ENCODE data around the gene CCNA2.

CCNA2 gene

GRCh38 chr4:121824171-121824527 is 466 bp upstream of the CCNA2 start:
- Histone ChIP-seq H3K36me3 (ENCODE audit: control insufficient read depth, insufficient read depth, low read length) (no peaks in the 10 kb centered on the region), H3K4me3 (ENCODE audit: low read length) (peak overlapping the region; percentile 75), H3K27me3 (ENCODE audit: control insufficient read depth, insufficient read depth, low read length) (no peaks in the 10 kb centered on the region), H3K4me1 (ENCODE audit: control insufficient read depth, insufficient read depth, low read length) (no peaks in the 10 kb centered on the region), H3K9ac (ENCODE audit: low read length) (no peak overlapping the region), H3K27ac (ENCODE audit: low read depth, low read length) (peak overlapping the region; percentile 87)

- H3K4me3 ChIP-seq (ENCODE audit: low read length): peak overlapping the region; percentile 78
- no peak overlapping the region for H3K9ac ChIP-seq (ENCODE audit: low read length)
- H3K4me1 ChIP-seq (ENCODE audit: control insufficient read depth, insufficient read depth, low read length): no peaks in the 10 kb centered on the region
- no peaks in the 10 kb centered on the region for H3K36me3 ChIP-seq (ENCODE audit: control insufficient read depth, insufficient read depth, low read length)
- no peaks in the 10 kb centered on the region for H3K27me3 ChIP-seq (ENCODE audit: control insufficient read depth, insufficient read depth, low read length)
- no peak overlapping the region for H3K27ac ChIP-seq (ENCODE audit: low read depth, low read length)
Measured at GRCh38 chr4:121822796-121823504, 733 bp downstream of the CCNA2 start.

DNA sequence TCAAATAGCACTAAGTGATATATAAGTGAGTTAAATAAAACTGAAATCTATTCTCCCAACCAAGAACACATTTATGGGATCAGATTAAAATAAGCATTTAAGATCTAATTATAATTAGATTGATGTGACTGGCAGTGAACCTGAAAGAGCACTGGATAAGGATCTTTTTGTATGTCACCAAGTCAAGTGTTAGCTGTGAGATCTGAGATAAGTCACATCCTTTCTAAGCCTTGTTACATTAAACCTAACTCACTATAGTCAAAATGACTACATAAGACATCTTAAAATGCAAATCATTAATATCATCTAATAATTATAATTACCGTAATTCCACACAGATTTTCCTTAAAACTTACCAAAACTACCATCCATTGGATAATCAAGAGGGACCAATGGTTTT is 1.6 kb downstream of the CCNA2 start:
- Histone ChIP-seq H3K9ac (ENCODE audit: low read length) (no peak overlapping the region), H3K4me1 (ENCODE audit: control insufficient read depth, insufficient read depth, low read length) (no peaks in the 10 kb centered on the region), H3K4me3 (ENCODE audit: low read length) (no peak overlapping the region), H3K27ac (ENCODE audit: low read depth, low read length) (no peak overlapping the region), H3K36me3 (ENCODE audit: control insufficient read depth, insufficient read depth, low read length) (no peaks in the 10 kb centered on the region), H3K27me3 (ENCODE audit: control insufficient read depth, insufficient read depth, low read length) (no peaks in the 10 kb centered on the region)

DNA sequence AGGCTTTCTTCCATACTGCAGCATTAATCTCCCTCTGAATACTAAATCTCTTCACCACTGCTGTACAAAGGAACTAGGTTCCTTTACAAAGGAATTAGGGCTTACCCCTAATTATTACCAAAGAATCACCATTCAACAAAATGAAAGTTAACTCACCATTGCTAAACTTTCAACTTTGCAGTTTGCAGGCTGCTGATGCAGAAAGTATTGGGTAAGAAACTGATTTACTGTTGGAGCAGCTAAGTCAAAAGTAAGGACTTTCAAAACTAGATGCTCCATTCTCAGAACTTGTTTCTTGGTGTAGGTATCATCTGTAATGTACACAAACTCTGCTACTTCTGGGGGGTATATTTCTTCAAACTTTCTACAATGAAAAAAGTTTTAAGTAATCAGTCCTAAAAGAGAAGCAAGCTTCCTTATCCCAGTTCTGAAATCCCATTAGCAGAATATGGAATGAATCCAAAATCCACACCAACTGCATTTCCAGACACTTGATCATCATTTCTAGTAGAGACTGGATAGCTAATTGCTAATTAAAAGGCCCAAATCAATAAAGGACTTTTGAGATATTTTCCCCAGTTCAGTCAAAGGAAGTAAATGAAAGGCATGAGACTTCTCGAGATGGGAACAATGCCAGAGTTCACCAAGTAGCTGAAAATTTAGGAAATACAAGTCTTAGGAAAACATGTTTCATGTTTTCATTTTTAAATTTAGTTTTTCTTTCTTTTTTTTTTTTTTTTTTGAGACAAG is 4.3 kb downstream of the CCNA2 start:
- Histone ChIP-seq H3K4me1 (ENCODE audit: control insufficient read depth, insufficient read depth, low read length) (no peaks in the 10 kb centered on the region), H3K4me3 (ENCODE audit: low read length) (no peak overlapping the region), H3K9ac (ENCODE audit: low read length) (no peak overlapping the region), H3K27ac (ENCODE audit: low read depth, low read length) (no peak overlapping the region), H3K27me3 (ENCODE audit: control insufficient read depth, insufficient read depth, low read length) (no peaks in the 10 kb centered on the region), H3K36me3 (ENCODE audit: control insufficient read depth, insufficient read depth, low read length) (peaks cover 4% of the 10 kb centered on the region)

DNA sequence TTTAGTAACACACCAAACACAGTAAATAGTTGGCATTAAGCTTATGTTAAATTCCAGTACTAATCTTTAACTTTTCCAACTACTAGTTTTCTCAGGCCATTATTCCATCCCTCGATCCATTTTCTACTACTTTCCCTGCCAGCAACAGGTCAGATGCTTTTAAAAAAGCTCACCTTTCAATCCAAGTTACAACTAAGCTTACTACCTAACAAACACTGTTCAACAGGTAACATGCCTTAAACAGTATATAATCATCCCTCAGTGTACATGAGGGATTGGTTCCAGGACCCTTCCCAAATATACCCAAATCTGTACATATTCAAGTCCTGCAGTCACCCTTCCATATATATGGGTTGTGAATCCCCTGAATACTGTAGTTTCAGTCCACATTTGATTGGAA is 5.5 kb downstream of the CCNA2 start:
- Histone ChIP-seq H3K9ac (ENCODE audit: low read length) (no peak overlapping the region), H3K4me1 (ENCODE audit: control insufficient read depth, insufficient read depth, low read length) (no peaks in the 10 kb centered on the region), H3K4me3 (ENCODE audit: low read length) (no peak overlapping the region), H3K27ac (ENCODE audit: low read depth, low read length) (no peak overlapping the region), H3K36me3 (ENCODE audit: control insufficient read depth, insufficient read depth, low read length) (peaks cover 4% of the 10 kb centered on the region), H3K27me3 (ENCODE audit: control insufficient read depth, insufficient read depth, low read length) (no peaks in the 10 kb centered on the region)

GRCh38 chr4:121817701-121818100 is 6.0 kb downstream of the CCNA2 start:
- Histone ChIP-seq H3K9ac (ENCODE audit: low read length) (no peak overlapping the region), H3K27ac (ENCODE audit: low read depth, low read length) (no peak overlapping the region), H3K36me3 (ENCODE audit: control insufficient read depth, insufficient read depth, low read length) (peaks cover 4% of the 10 kb centered on the region), H3K4me1 (ENCODE audit: control insufficient read depth, insufficient read depth, low read length) (no peaks in the 10 kb centered on the region), H3K4me3 (ENCODE audit: low read length) (no peak overlapping the region), H3K27me3 (ENCODE audit: control insufficient read depth, insufficient read depth, low read length) (no peaks in the 10 kb centered on the region)

- Histone ChIP-seq H3K27me3 (ENCODE audit: control insufficient read depth, insufficient read depth, low read length) (no peaks in the 10 kb centered on the region), H3K36me3 (ENCODE audit: control insufficient read depth, insufficient read depth, low read length) (peaks cover 4% of the 10 kb centered on the region), H3K27ac (ENCODE audit: low read depth, low read length) (no peak overlapping the region), H3K4me3 (ENCODE audit: low read length) (no peak overlapping the region), H3K4me1 (ENCODE audit: control insufficient read depth, insufficient read depth, low read length) (no peaks in the 10 kb centered on the region), H3K9ac (ENCODE audit: low read length) (no peak overlapping the region)
Measured at GRCh38 chr4:121817006-121817405, 6.7 kb downstream of the CCNA2 start.

DNA sequence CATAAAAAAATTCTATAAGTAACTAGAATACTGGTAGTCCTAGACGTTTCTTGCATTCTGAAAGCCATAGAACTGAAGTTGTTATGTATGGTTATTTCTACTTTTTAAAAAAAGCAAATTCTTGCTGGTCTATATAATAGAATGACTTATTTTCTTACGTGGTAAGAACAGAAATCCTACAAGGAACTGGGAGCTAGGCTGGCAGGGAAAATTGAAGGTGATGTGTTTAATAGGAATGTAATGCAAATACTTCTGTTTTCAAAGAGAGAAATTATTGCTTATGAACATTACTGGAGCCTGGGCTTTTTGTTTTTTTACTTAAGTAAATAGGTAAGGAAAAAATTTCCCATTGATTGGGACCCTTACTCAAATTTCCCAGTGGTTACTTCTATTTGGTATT is 8.9 kb downstream of the CCNA2 start:
- Histone ChIP-seq H3K27ac (ENCODE audit: low read depth, low read length) (no peak overlapping the region), H3K36me3 (ENCODE audit: control insufficient read depth, insufficient read depth, low read length) (peaks cover 6% of the 10 kb centered on the region), H3K4me1 (ENCODE audit: control insufficient read depth, insufficient read depth, low read length) (no peaks in the 10 kb centered on the region), H3K9ac (ENCODE audit: low read length) (no peak overlapping the region), H3K4me3 (ENCODE audit: low read length) (no peak overlapping the region), H3K27me3 (ENCODE audit: control insufficient read depth, insufficient read depth, low read length) (no peaks in the 10 kb centered on the region)

- Histone ChIP-seq H3K27ac (ENCODE audit: low read depth, low read length) (no peak overlapping the region), H3K4me3 (ENCODE audit: low read length) (no peak overlapping the region), H3K27me3 (ENCODE audit: control insufficient read depth, insufficient read depth, low read length) (no peaks in the 10 kb centered on the region), H3K36me3 (ENCODE audit: control insufficient read depth, insufficient read depth, low read length) (peaks cover 4% of the 10 kb centered on the region), H3K4me1 (ENCODE audit: control insufficient read depth, insufficient read depth, low read length) (no peaks in the 10 kb centered on the region), H3K9ac (ENCODE audit: low read length) (no peak overlapping the region)
Measured at GRCh38 chr4:121811122-121811521, 12.6 kb downstream of the CCNA2 start.

DNA sequence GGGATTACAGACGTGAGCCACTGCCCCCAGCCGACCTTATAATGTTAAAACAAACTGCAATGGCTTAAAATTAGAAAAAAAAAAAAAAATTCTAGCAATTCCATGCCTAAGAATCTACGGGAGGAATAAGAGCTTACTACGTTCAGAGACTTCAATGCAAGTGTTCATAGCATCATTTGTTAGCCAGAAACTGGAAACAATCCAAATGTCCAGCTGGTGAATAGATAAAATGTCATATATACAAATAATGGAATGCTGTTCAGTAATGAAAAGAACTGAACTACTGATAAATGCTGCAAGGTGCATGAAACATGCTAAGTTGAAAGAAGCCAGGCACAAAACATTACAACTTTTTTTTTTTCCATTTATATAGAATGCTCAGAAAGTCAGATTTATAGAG is 17.3 kb downstream of the CCNA2 start:
- Histone ChIP-seq H3K4me3 (ENCODE audit: low read length) (no peak overlapping the region), H3K4me1 (ENCODE audit: control insufficient read depth, insufficient read depth, low read length) (peaks cover 3% of the 10 kb centered on the region), H3K27me3 (ENCODE audit: control insufficient read depth, insufficient read depth, low read length) (no peaks in the 10 kb centered on the region), H3K9ac (ENCODE audit: low read length) (no peak overlapping the region), H3K27ac (ENCODE audit: low read depth, low read length) (no peak overlapping the region), H3K36me3 (ENCODE audit: control insufficient read depth, insufficient read depth, low read length) (peaks cover 3% of the 10 kb centered on the region)

GRCh38 chr4:121801715-121802075 is 22.0 kb downstream of the CCNA2 start:
- Histone ChIP-seq H3K9ac (ENCODE audit: low read length) (peak overlapping the region; percentile 79), H3K4me3 (ENCODE audit: low read length) (peak overlapping the region; percentile 89), H3K27ac (ENCODE audit: low read depth, low read length) (peak overlapping the region; percentile 70), H3K4me1 (ENCODE audit: control insufficient read depth, insufficient read depth, low read length) (peaks cover 6% of the 10 kb centered on the region), H3K27me3 (ENCODE audit: control insufficient read depth, insufficient read depth, low read length) (no peaks in the 10 kb centered on the region), H3K36me3 (ENCODE audit: control insufficient read depth, insufficient read depth, low read length) (no peaks in the 10 kb centered on the region)

GRCh38 chr4:121800961-121801714 is 22.5 kb downstream of the CCNA2 start, which contains the start of gene EXOSC9:
Gene EXOSC9 (plus strand): TSS chr4:121801323. CDS start chr4:121801425, 102 bp downstream.
- H3K27me3 ChIP-seq (ENCODE audit: control insufficient read depth, insufficient read depth, low read length): no peaks in the 10 kb centered on the region
- H3K36me3 ChIP-seq (ENCODE audit: control insufficient read depth, insufficient read depth, low read length): no peaks in the 10 kb centered on the region
- H3K9ac ChIP-seq (ENCODE audit: low read length): peak within 1 kb of the TSS; percentile 85
- peak within 1 kb of the TSS; percentile 93 for H3K27ac ChIP-seq (ENCODE audit: low read depth, low read length)
- peak within 1 kb of the TSS; percentile 89 for H3K4me3 ChIP-seq (ENCODE audit: low read length)
- peaks cover 6% of the 10 kb centered on the region for H3K4me1 ChIP-seq (ENCODE audit: control insufficient read depth, insufficient read depth, low read length)

Data from rectal smooth muscle tissue (tissue), 1 donor.